Measurements from ENCODE around the gene FNDC11.

GRCh38 chr20:63504642-63505041 lies 49.3 kb upstream of the FNDC11 start:
- no peak for TF ChIP-seq CSRNP1 (CRISPR knock-in tag; IDR thresholded peaks at IDR 0.05)
- TF ChIP-seq TAF15 (IDR thresholded peaks at IDR 0.05; ENCODE audit: low read depth, low read length, poor library complexity, severe bottlenecking): no peak
- TF ChIP-seq ZNF33A (CRISPR knock-in tag; IDR thresholded peaks at IDR 0.05; ENCODE audit: borderline replicate concordance): no peak
- TF ChIP-seq SAP130 (CRISPR knock-in tag; IDR thresholded peaks at IDR 0.05; ENCODE audit: low read depth): no peak
- TF ChIP-seq CTCF (CRISPR knock-in tag; IDR thresholded peaks at IDR 0.05): no peak
- TF ChIP-seq THRA (CRISPR knock-in tag; IDR thresholded peaks at IDR 0.05; ENCODE audit: borderline replicate concordance): no peak

All from HepG2 (cell line).